ENCODE data around the gene KAZN. TPM values are rescaled to one million over a fixed set of nuclear protein-coding genes. Genes with fewer than 3 reads are reported as not detected.

KAZN gene
- total and polyA plus RNA-seq, 12 donors, result 1.1 to 6.5 (median 1.9) TPM

- 87 to 96% methylated on average over 7 of the region's 7 CpGs for WGBS, 2 donors
- Histone ChIP-seq H3K9me3 (peaks cover 0 to 11% (median 3%) of the 10 kb centered on the region in 11 donors), H3K27me3 (no peaks in the 10 kb centered on the region), H3K4me1 (no peaks in the 10 kb centered on the region), H3K27ac (no peak overlapping the region), H3K4me3 (no peak overlapping the region), H3K36me3 (peaks cover 0 to 32% (median 0%) of the 10 kb centered on the region in 9 donors)
- no peak for ATAC-seq
- DNase-seq, result no peak
- intact Hi-C loops (cut with DNase I), result no loop called here
- TF ChIP-seq CTCF (IDR thresholded peaks at IDR 0.05), result no peak
Observed at GRCh38 chr1:15065291-15065690, 466.8 kb downstream of the KAZN start.

GRCh38 chr1:15065736-15066135, 467.3 kb downstream of the KAZN start:
- peaks cover 0 to 27% (median 0%) of the 10 kb centered on the region in 9 donors for H3K36me3 ChIP-seq
- no peak for ATAC-seq

DNA sequence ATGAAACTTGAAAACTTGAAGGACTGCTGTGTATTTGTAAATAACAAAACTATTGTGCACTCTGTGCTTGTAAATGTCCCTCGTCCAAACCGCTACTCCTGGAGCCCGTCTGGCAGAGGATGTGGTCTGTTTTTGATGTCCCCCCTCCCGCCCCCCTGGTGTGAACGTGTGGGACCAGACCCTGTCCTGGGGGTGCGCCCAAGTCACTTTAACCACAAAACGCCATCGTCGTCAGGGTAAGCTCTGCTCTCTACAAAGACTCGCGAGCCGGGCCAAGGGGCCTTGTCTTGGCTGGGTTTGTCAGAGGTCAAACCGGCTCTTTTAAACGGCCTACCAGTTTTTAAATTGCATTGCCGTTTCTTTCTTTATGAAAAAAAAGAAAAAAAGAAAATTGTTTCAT, 467.7 kb downstream of the KAZN start:
- ATAC-seq (no peak), DNase-seq (no peak)
- Histone ChIP-seq H3K9me3 (peaks cover 0 to 11% (median 3%) of the 10 kb centered on the region in 11 donors), H3K27me3 (no peaks in the 10 kb centered on the region), H3K4me3 (no peak overlapping the region), H3K4me1 (no peaks in the 10 kb centered on the region), H3K36me3 (peaks cover 0 to 23% (median 0%) of the 10 kb centered on the region in 9 donors), H3K27ac (no peak overlapping the region)
- intact Hi-C loops (cut with DNase I), result no loop called here
- 85 to 91% methylated on average over 15 of the region's 15 CpGs for WGBS, 2 donors
- TF ChIP-seq CTCF (IDR thresholded peaks at IDR 0.05), result no peak

More at GRCh38 chr1:15065736-15066135, 467.3 kb downstream of the KAZN start:
- intact Hi-C loops (cut with DNase I), result no loop called here
- DNase-seq, result no peak
- Histone ChIP-seq H3K27me3 (no peaks in the 10 kb centered on the region), H3K4me3 (no peak overlapping the region), H3K9me3 (peaks cover 0 to 11% (median 3%) of the 10 kb centered on the region in 11 donors), H3K27ac (no peak overlapping the region), H3K4me1 (no peaks in the 10 kb centered on the region)
- WGBS, 2 donors, result 94 to 95% methylated on average over 30 of the region's 30 CpGs
- no peak for TF ChIP-seq CTCF (IDR thresholded peaks at IDR 0.05)

- no peak for TF ChIP-seq CTCF (IDR thresholded peaks at IDR 0.05)
- Histone ChIP-seq H3K36me3 (peaks cover 0 to 20% (median 0%) of the 10 kb centered on the region in 9 donors), H3K9me3 (peaks cover 0 to 6% (median 3%) of the 10 kb centered on the region in 11 donors), H3K27ac (peak overlapping the region in 3 of 10 donors; percentile 19 to 44 (median 36)), H3K27me3 (no peaks in the 10 kb centered on the region), H3K4me1 (no peaks in the 10 kb centered on the region), H3K4me3 (no peak overlapping the region)
- intact Hi-C loops (cut with DNase I), result no loop called here
- 92 to 93% methylated on average over 4 of the region's 4 CpGs for WGBS, 2 donors
- DNase-seq, result no peak
- ATAC-seq, result no peak
Observed at GRCh38 chr1:15067148-15067547, 468.7 kb downstream of the KAZN start.
